ENCODE measurements around the gene GFPT1. TPM values are rescaled to one million over a fixed set of nuclear protein-coding genes. Genes with fewer than 3 reads are reported as not detected.

The GFPT1 gene
- total RNA-seq, 4 donors from 2014 or later, result 56.7 to 125 (median 71.3) TPM

DNA sequence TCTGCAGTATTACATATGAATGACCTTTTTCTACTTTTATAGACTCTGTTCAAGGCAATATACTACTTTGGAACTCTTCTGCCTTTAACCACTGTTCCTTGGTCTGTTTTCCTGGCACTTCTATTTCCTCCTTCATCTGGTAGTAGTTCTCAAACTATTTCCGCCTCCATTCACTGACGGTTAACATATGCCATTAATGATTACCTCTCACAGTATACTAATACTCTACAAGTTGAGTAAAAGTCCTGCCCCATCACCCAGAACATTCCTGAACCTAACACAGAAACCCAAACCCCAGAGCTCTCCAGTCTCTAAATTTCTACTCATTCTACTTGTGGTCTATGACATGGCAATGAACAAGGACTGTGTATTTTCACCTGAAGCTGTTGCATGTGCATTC is 4.5 kb downstream of the GFPT1 start:
- TF ChIP-seq, protein P1, sequence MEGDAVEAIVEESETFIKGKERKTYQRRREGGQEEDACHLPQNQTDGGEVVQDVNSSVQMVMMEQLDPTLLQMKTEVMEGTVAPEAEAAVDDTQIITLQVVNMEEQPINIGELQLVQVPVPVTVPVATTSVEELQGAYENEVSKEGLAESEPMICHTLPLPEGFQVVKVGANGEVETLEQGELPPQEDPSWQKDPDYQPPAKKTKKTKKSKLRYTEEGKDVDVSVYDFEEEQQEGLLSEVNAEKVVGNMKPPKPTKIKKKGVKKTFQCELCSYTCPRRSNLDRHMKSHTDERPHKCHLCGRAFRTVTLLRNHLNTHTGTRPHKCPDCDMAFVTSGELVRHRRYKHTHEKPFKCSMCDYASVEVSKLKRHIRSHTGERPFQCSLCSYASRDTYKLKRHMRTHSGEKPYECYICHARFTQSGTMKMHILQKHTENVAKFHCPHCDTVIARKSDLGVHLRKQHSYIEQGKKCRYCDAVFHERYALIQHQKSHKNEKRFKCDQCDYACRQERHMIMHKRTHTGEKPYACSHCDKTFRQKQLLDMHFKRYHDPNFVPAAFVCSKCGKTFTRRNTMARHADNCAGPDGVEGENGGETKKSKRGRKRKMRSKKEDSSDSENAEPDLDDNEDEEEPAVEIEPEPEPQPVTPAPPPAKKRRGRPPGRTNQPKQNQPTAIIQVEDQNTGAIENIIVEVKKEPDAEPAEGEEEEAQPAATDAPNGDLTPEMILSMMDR (IDR thresholded peaks at IDR 0.05), result no peak
- no peak for TF ChIP-seq POLR2A (IDR thresholded peaks at IDR 0.05)
- Histone ChIP-seq H3K36me3 (no peaks in the 10 kb centered on the region), H3K27ac (no peak overlapping the region), H3K9me3 (no peaks in the 10 kb centered on the region), H3K27me3 (no peaks in the 10 kb centered on the region), H3K4me3 (replicated peaks in 1 of 3) (no peak overlapping the region), H3K4me1 (peaks cover 13 to 15% of the 10 kb centered on the region in 2 donors)
- intact Hi-C loops (cut with DNase I), result loop anchor here (10.0 kb wide), 1 partner anchor 332 kb away; no protein-coding TSS in a partner anchor
- WGBS, 2 donors, result 91% methylated on average over 2 of the region's 2 CpGs
- no peak for DNase-seq

DNA sequence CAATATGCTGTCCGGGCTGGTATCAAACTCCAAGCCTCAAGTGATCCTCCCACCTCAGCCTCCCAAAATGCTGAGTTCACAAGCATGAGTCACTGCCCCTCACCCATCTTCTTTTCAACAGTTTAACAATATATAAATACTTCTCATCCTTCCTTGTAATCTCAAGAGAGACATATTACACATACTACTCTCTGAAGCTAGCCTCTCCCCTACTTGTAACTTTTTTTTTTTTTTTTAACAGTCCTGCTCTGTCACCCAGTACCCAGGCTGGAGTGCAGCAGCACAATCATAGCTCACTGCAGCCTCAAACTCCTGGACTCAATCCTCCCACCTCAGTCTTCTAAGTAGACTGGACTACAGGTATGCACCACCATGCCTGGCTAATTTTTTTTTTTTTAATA is 5.7 kb downstream of the GFPT1 start:
- intact Hi-C loops (cut with DNase I), result loop anchor here (10.0 kb wide), 1 partner anchor 333 kb away; no protein-coding TSS in a partner anchor
- WGBS, 2 donors, result 77 to 94% methylated on average over 1 of the region's 1 CpG
- peaks cover 13 to 15% of the 10 kb centered on the region in 2 donors for H3K4me1 ChIP-seq

DNA sequence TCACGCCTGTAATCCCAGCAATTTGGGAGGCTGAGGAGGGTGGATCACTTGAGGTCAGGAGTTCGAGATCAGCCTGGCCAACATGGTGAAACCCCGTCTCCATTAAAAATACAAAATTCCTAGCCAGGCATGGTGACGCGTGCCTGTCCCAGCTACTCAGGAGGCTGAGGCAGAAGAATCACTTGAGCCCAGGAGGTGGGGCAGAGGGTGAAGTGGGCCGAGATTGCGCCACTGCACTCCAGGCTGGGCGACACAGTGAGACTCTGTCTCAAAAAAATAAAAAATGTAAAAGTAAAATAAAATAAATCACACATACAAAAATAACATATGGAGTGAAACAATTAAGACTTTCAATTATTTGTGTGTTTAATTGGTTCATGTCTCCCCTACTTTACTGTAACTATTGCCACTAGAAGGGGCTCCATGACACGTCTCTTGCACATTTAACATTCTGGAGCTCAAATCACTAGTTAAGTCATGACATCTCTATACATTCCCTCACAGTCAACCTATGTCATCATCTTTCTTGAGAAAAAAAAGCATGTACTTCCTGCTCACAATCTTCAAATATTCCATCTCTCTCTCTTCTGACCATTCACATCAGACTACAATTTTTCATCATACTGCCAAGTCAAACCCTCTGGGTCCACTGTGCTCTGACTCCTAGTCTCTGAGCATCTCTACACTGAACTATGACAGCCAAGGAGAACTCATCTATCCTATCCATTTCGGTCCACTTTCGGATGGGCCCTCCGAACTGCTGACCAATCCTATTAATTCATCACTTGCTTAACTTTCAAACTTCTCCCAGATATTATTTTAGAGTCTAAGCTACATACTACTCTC is 6.7 kb downstream of the GFPT1 start:
- no peak overlapping the region for H3K27ac ChIP-seq
- TF ChIP-seq, protein P1 (IDR thresholded peaks at IDR 0.05), result no peak
- no peak for TF ChIP-seq POLR2A (IDR thresholded peaks at IDR 0.05)
- no peaks in the 10 kb centered on the region for H3K27me3 ChIP-seq
- H3K4me1 ChIP-seq, result peaks cover 10 to 13% of the 10 kb centered on the region in 2 donors
- 94 to 95% methylated on average over 12 of the region's 12 CpGs for WGBS, 2 donors
- H3K36me3 ChIP-seq, result no peaks in the 10 kb centered on the region
- no peaks in the 10 kb centered on the region for H3K9me3 ChIP-seq
- no peak overlapping the region for H3K4me3 ChIP-seq (replicated peaks in 1 of 3)
- intact Hi-C loops (cut with DNase I), result loop anchor here (10.0 kb wide), 1 partner anchor 335 kb away; no protein-coding TSS in a partner anchor
- no peak for DNase-seq

More for the DNA sequence above, 5.7 kb downstream of the GFPT1 start:
- no peak overlapping the region for H3K27ac ChIP-seq
- DNase-seq, result no peak
- TF ChIP-seq, protein P1 (IDR thresholded peaks at IDR 0.05), result no peak
- H3K36me3 ChIP-seq, result no peaks in the 10 kb centered on the region
- no peak overlapping the region for H3K4me3 ChIP-seq (replicated peaks in 1 of 3)
- H3K9me3 ChIP-seq, result no peaks in the 10 kb centered on the region
- H3K27me3 ChIP-seq, result no peaks in the 10 kb centered on the region

DNA sequence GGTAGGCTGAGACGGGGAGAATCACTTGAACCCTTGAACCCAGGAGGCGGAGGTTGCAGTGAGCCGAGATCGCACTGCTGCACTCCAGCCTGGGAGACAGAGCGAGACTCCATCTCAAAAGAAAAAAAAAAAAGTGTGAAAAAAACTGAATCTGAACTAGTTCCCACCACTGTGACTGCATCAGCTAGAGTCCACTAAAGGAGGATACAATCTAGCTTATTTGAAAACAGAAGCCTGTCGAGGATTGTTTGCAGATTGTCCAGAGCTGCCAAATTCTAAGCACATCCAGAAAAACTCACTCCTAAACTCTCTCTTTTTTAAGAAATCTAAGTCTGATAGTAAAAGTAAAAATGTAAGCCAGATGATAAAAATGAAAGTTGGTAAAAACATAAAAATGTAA is 10.6 kb downstream of the GFPT1 start:
- intact Hi-C loops (cut with DNase I), result no loop called here
- Histone ChIP-seq H3K9me3 (no peaks in the 10 kb centered on the region), H3K27me3 (no peaks in the 10 kb centered on the region), H3K4me3 (replicated peaks in 1 of 3) (no peak overlapping the region), H3K4me1 (peaks cover 0 to 4% of the 10 kb centered on the region in 2 donors), H3K36me3 (peaks cover 9 to 11% of the 10 kb centered on the region in 2 donors), H3K27ac (no peak overlapping the region)
- 86% methylated on average over 6 of the region's 6 CpGs for WGBS, 2 donors
- TF ChIP-seq, protein P1 (IDR thresholded peaks at IDR 0.05), result no peak
- no peak for TF ChIP-seq POLR2A (IDR thresholded peaks at IDR 0.05)
- DNase-seq, result no peak
